Ramos (cell line): ENCODE results near the gene ADAMTS9.

Source experiments
- in situ Hi-C: fragments of 300-500 bp; cut with MboI; formaldehyde crosslinking; loops from one replicate; pipeline ENCODE4 v1.14.3; 2022; ENCODE audit warnings: low sequenced_read_pairs; ENCODE audit not compliant: unreplicated experiment

ADAMTS9 gene

GRCh38 chr3:64549869-64550268, 137.9 kb downstream of the ADAMTS9 start:
- in situ Hi-C loops, result loop anchor here (25.0 kb wide), 2 partner anchors 1112 to 1212 kb away; no protein-coding TSS in a partner anchor

DNA sequence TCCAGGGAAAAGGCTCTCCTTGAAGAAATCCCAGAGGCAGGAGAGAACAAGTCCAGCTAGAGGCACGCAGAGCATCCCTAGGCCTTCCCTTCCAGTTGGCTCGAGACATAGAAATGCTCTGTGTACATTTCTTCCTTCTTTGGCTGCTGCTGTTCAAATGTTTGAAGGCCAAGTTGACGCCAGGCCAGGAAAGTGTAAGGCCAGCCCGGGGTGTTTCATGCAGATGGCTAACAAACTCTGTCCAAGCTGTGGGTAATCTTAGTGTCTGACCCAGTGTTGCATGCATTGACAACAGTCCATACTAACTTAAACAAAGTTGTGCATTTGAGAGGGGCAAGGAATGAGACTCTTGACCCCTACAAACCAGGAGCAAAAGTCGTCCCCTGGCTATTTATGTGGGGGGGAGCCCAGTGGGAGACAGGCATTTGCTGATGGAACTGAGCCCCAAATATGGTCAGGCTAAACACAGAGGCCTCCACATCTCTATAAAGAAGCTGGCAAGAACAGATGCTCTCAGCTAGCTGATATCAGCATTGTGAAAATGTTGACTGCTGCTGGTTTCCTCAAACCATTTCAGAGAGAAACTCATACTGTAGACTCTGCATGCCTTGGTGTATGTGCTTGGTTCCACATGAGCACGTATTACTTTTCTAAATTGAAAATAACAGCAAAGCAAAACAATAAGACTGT, 139.5 kb downstream of the ADAMTS9 start:
- in situ Hi-C loops, result loop anchor here (25.0 kb wide), 2 partner anchors 1114 to 1214 kb away; no protein-coding TSS in a partner anchor

- in situ Hi-C loops, result loop anchor here (25.0 kb wide), 2 partner anchors 1115 to 1215 kb away; no protein-coding TSS in a partner anchor
These were observed 140.9 kb downstream of the ADAMTS9 start for GRCh38 chr3:64546856-64547255.

DNA sequence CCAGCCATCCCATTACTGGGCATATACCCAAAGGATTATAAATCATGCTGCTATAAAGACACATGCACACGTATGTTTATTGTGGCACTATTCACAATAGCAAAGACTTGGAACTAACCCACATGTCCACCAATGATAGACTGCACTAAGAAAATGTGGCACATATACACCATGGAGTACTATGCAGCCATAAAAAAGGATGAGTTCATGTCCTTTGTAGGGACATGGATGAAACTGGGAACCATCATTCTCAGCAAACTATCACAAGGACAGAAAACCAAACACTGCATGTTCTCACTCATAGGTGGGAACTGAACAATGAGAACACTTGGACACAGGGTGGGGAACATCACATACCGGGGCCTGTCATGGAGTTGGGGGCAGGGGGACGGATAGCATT, 142.6 kb downstream of the ADAMTS9 start:
- in situ Hi-C loops, result loop anchor here (25.0 kb wide), 2 partner anchors 1117 to 1217 kb away; no protein-coding TSS in a partner anchor

DNA sequence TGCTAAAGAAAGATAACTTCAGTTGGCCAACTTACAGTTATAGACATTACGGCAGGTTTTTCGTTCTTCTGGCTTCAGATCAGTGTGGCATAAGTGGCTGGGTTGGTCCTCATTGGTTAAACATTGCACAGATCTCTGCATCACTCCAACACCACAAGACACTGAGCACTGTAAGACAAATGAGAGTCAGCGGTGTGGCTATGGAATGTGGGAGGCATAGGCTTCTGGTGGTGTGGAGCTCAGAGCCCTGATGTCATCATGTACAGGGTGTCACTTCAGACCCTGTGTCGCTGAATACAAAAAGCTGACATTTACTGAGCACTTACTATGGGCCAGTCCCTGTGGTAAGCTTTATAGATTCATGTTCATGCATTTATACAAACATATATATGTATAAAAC, 146.0 kb downstream of the ADAMTS9 start:
- in situ Hi-C loops, result loop anchor here (25.0 kb wide), 2 partner anchors 1120 to 1220 kb away; no protein-coding TSS in a partner anchor

DNA sequence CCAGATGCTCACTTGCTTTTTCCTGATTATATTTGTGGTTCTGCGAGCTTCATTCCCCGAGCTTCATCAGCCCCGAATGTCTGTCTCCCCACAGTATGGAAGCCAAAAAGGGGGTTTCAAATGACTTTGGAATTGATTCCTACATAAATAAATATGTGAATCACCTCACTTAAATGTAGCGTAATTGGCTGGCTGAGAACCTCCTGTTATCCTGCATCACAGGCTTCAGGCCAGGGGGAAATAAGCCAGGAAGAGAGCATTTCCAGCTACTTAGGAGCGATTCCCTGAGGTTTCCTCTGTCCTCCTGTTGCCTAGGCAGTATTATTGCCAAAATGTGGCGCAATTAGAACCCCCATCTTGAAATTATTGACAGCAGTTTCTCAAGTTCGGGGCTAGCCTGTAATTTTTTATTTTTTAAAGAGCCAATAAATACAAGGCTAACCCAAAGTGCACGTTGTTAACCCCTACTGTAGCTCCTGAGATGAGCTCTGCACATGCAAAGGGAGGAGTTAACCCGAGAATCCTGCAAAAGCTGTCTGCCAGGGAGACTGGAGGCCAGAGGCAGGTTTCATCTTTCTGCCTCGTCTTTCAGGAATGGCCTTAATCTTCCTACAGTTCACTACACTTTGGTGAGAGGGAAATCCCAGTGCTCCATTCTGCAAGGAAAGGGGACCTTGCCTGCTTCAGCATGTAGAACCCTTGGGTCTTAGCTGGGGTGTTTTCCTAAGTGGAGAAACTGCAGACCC, 148.2 kb downstream of the ADAMTS9 start:
- in situ Hi-C loops, result loop anchor here (25.0 kb wide), 2 partner anchors 1123 to 1223 kb away; no protein-coding TSS in a partner anchor

DNA sequence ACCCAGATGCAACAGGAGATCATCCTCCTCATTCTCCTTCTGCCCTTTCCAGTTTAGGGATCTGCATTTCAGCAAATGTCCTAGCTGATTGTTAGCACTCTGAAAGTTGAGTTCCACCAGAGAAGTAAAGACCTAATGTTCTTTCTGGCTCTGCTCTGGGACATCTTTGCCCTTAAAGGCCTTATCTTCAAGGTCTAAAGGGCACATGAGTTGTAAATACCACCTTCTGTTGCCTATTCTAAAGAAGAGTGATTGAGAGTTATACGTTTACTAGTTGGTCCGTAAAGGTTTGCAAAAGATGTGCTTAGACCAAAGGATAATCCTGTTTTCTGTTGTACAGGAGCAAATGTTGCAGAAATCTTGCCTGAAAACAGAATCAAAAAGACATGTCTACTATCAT, 151.6 kb downstream of the ADAMTS9 start:
- in situ Hi-C loops, result loop anchor here (25.0 kb wide), 2 partner anchors 1126 to 1226 kb away; no protein-coding TSS in a partner anchor

- in situ Hi-C loops, result loop anchor here (25.0 kb wide), 2 partner anchors 1129 to 1229 kb away; no protein-coding TSS in a partner anchor
These were observed 154.0 kb downstream of the ADAMTS9 start for GRCh38 chr3:64533617-64534317.

DNA sequence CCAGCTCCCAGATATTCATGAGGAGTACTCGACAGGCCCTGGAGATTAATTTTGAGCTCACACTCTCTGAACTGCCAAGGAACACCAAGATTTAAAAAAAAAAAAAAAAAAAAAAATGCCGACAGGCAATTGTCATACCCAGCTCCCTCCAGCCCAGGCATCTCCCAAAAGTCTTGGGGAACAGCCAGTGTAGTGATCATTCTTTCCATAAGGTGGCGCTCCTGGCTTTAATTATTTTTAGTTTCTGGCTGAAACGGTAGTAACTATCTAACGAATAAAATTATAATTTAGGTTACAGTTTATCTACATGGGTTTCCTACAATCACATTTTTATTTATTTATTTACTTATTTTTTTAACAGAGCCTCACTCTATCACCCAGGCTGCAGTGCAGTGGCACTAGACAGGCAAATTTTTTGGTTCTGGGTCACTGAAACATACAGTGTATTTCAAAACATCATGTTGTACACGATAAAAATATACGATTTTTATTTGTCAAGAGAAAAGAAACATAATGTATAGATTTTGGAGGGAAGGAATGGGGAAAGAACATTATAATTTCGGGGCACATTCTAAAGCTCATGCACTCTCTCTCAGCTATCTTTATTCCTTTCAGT, 157.3 kb downstream of the ADAMTS9 start:
- in situ Hi-C loops, result loop anchor here (25.0 kb wide), 2 partner anchors 1132 to 1232 kb away; no protein-coding TSS in a partner anchor

- in situ Hi-C loops, result no loop called here
These were observed 164.5 kb downstream of the ADAMTS9 start for GRCh38 chr3:64523324-64523723.

- in situ Hi-C loops, result no loop called here
These were observed 167.5 kb downstream of the ADAMTS9 start for GRCh38 chr3:64520334-64520733.

- in situ Hi-C loops, result no loop called here
These were observed 168.8 kb downstream of the ADAMTS9 start for GRCh38 chr3:64518950-64519349.

DNA sequence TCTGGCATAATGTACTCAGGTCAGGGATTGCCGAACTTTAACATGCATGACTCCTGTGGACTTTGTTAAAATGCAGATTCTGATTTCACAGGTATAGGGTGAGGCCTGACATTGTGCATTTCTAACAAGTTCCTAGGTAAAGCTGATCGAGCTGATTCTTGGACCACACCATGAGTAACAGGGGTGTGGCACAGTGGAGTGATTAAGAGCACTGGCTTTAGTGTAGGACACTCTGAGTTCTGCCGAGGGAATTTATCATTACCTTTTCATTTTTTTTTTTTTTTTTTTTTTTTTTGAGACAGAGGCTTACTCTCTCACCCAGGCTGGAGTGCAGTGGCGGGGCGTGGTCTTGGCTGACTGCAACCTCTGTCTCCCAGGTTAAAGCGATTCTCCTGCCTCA, 169.3 kb downstream of the ADAMTS9 start:
- in situ Hi-C loops, result no loop called here

- in situ Hi-C loops, result no loop called here
These were observed 172.9 kb downstream of the ADAMTS9 start for GRCh38 chr3:64514889-64515288.

DNA sequence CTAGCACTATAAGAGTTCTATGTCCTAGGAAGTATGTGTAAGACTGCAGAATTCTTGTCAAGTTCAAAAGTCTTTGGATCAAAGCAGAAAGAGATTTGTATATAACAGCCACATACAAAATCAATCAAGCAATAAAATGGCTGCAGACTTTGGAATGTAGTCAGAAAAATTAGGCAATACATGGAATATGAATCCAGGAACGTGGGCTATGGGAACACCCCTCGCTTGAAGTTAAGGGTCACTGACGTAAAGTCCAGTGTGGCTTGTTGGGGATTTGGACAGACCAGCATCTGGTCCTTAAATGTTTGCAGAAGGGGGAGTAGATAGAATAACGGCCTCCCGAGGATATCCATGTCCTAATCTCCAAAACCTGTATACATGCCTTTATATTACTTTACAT, 178.6 kb downstream of the ADAMTS9 start:
- in situ Hi-C loops, result no loop called here

- in situ Hi-C loops, result no loop called here
These were observed 179.7 kb downstream of the ADAMTS9 start for GRCh38 chr3:64508140-64508539.

- in situ Hi-C loops, result no loop called here
These were observed 181.5 kb downstream of the ADAMTS9 start for GRCh38 chr3:64506255-64506654.

- in situ Hi-C loops, result no loop called here
These were observed 182.4 kb downstream of the ADAMTS9 start for GRCh38 chr3:64505419-64505818.

- in situ Hi-C loops, result no loop called here
These were observed 185.5 kb downstream of the ADAMTS9 start for GRCh38 chr3:64502284-64502683.

DNA sequence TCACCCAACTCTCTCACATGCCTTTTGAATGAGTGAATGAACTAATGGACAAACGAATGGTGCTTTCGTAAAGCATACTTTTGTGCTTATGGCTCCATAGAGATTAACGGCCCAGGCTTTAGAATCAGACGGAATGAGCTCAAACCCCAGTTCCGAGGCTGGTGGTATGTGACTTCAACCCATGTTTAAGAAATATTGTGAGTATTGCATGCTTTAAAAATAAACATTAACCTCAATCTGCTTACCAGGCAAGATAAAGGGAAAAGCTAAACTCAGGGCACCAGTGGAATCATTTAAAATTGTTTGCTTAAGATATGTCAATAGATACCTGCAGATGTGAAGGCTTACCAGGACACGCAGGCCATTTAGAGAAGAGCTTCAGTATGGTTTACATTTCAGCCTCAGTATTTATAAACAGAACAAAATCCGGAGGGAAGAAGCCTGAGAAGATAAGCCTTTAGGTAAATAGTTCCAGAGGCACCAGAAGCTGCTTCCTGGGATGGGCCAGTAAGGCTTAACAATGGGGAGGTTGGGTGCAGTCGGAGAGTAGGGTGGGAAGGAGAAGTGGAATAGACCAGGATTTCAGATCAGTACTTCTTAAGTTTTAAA, 186.4 kb downstream of the ADAMTS9 start:
- in situ Hi-C loops, result no loop called here
